Heart left ventricle (tissue), 16 donors: ENCODE results near the gene KLHL22. TPM values are rescaled to one million over a fixed set of nuclear protein-coding genes. Genes with fewer than 3 reads are reported as not detected.

Source experiments
- ATAC-seq, 4 donors: fragments of 200-7000 bp; cut with Tn5 transposase; one replicate each; pipeline ENCODE4 v1.9.1; 2020 to 2022; ENCODE audit warnings: moderate library complexity in 4 of 4, mild to moderate bottlenecking in 3 of 4, moderate number of reproducible peaks in 1 of 4
- DNase-seq, 5 donors: peaks; one replicate each; pipeline ENCODE4 v3.0.0-alpha.2; 2020
- H3K27ac ChIP-seq, 12 donors: fragments of 200-600 bp; sonication (generic) in 4 of 12; one replicate each; pipeline versions ENCODE4 v1.5.0 to v1.8.0; 2016 to 2022; ENCODE audit warnings: mild to moderate bottlenecking in 2 of 12
- H3K27me3 ChIP-seq, 9 donors: fragments of 200-600 bp; sonication (generic) in 2 of 9; one replicate each; pipeline versions ENCODE4 v1.5.1 to v1.8.0; 2016 to 2022; ENCODE audit warnings: mild to moderate bottlenecking in 3 of 9
- H3K36me3 ChIP-seq, 9 donors: fragments of 200-600 bp; sonication (generic) in 2 of 9; one replicate each; pipeline versions ENCODE4 v1.5.0 to v1.8.0; 2018 to 2022; ENCODE audit warnings: mild to moderate bottlenecking in 2 of 9
- H3K4me1 ChIP-seq, 12 donors: fragments of 200-600 bp; sonication (generic) in 4 of 12; one replicate each; pipeline versions ENCODE4 v1.5.0 to v1.8.0; 2016 to 2022; ENCODE audit warnings: mild to moderate bottlenecking in 3 of 12
- H3K4me3 ChIP-seq, 12 donors: fragments of 200-600 bp; sonication (generic) in 4 of 12; one replicate each; pipeline versions ENCODE4 v1.5.0 to v1.8.0; 2017 to 2022; ENCODE audit warnings: mild to moderate bottlenecking in 9 of 12, moderate library complexity in 4 of 12
- H3K9me3 ChIP-seq, 12 donors: fragments of 200-600 bp; sonication (generic) in 4 of 12; one replicate each; pipeline versions ENCODE4 v1.5.0 to v1.8.0; 2016 to 2022; ENCODE audit warnings: mild to moderate bottlenecking in 1 of 12
- POLR2A ChIP-seq, 2 donors: fragments of 450-650 bp; IDR thresholded peaks; one replicate each; pipeline ENCODE4 v1.6.1; 2017; ENCODE audit warnings: antibody characterized with exemption in 2 of 2, mild to moderate bottlenecking in 2 of 2, moderate library complexity in 2 of 2
- WGBS, 4 donors: extraction: QIAGEN DNeasy Blood & Tissue Kit in 2 of 4; methylation state at CpG; one replicate each; pipeline versions ENCODE4 v1.1.5 to v1.1.7; 2013 to 2018; 5-methylcytosine and 5-hydroxymethylcytosine counted together
- intact Hi-C, 10 donors: fragments of 100-400 bp; cut with DNase I; formaldehyde crosslinking; loops; one replicate each; pipeline versions ENCODE4 v1.11.1 to v1.14.2; 2022
- polyA plus RNA-seq, 2 donors: library from polyadenylated mRNA; stranded (reverse); fragments of 200-250 nt; gene quantifications; one replicate each; pipeline ENCODE4 v1.2.3, GENCODE V29; 2013
- total RNA-seq, 9 donors: library from RNA; depleted of rRNA in 2 of 9; stranded (reverse); fragments of >200 nt in 2 of 9; fragmentation: NEBNext Ultra II Directional in 3 of 9; extraction: Animal tissue kit (Norgen Biotek cat#: 25700) in 3 of 9; gene quantifications; one replicate each; pipeline versions ENCODE4 v1.1.0 to v1.2.4, GENCODE V29; 2016 to 2023
- TF ChIP-seq, protein P1 (sequence below), 12 donors: fragments of 200-600 bp; sonication (generic) in 4 of 12; IDR thresholded peaks; one replicate each; pipeline versions ENCODE4 v1.5.0 to v1.8.0; 2018 to 2022; ENCODE audit warnings: antibody characterized with exemption in 12 of 12, mild to moderate bottlenecking in 5 of 12
- donor health status: ischemic (EF 13 %, LVEDD 7.1; RV severe dilation, severe dysfunction).
- donor health status: healthy with polysubstance abuse.
- donor health status: DM: no; HTN: yes; CAD: no.
- donor health status: DM: no; HTN: no; CAD: no.
- donor health status: ischemic (EF 25% LVEDD 6.9; RV normal size, moderate dysfunction).
- donor health status: ischemic (EF 25% LVEDD 5.7; RV mildly dilated, moderate dysfunction).
- donor health status: healthy.
- donor health status: DM: yes; HTN: yes; CAD: no.
- donor health status: ischemic (EF 35%, LVEDD 5.7; RV mildly dilated, moderate dysfunction).
- donor health status: nonischemic (EF 11% LVEDD 7.7; RV severe dilation, severe dysfunction).
- donor health status: DM: yes; HTN: yes; CAD: no.
- donor health status: PGD.
- donor health status: ischemic (EF 29% LVEDD 5.4; RV normal size, mild dysfunction).
- donor health status: nonischemic (EF 23%, LVEDD 6.1; RV moderate dilation, normal function).

KLHL22 gene
- total and polyA plus RNA-seq, 11 donors = 10.2 to 23.6 (median 16.8) TPM

DNA sequence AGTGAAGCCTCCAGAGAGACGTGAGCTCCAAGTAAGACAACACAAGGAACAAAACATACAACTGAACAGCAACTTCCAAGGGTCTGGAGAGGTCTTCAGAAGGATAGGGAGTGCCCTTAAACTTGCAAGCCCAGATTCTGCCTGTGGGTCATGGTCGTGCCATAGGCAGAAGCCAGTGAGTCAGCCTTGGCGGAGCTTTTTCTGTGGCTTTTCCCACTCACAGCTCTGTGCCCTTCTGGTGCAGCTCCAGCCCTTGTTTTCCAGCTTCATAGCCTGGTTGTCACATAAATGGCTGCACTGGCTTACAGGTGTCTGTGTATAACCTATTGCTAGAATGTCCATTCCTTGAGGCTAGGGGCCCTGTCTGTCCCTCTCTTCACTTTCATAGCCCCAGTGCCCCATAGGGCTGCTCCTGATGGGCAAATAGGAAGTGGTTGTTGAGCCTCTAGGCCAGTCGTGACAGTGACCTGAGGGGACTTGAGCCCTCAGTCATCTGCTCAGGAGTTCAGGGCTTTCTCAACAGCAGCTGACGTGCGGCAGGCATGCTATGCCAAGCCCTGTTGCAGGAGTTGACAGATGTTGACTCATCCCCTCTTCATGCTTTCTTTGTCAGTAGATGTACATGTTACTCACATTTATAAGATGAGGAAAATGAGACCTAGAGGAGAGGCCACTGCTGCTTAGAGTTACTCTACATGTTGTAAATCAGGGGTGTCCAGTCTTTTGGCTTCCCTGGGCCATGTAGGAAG lies 19.2 kb upstream of the KLHL22 start:
- H3K36me3 ChIP-seq = peaks cover 0 to 46% (median 23%) of the 10 kb centered on the region in 9 donors
- H3K27ac ChIP-seq = no peak overlapping the region
- 73 to 79% (median 76%) methylated on average over 6 of the region's 6 CpGs for WGBS, 4 donors
- H3K9me3 ChIP-seq = no peaks in the 10 kb centered on the region
- no peaks in the 10 kb centered on the region for H3K27me3 ChIP-seq
- H3K4me1 ChIP-seq = peaks cover 0 to 77% (median 50%) of the 10 kb centered on the region in 12 donors
- no peak for DNase-seq
- intact Hi-C loops = loop anchor here in 4 of 10 donors (5.0 kb wide), 4 partner anchors 37 to 52 kb away; no protein-coding TSS in a partner anchor
- H3K4me3 ChIP-seq = no peak overlapping the region
- TF ChIP-seq POLR2A (IDR thresholded peaks at IDR 0.05) = no peak
- TF ChIP-seq, protein P1, sequence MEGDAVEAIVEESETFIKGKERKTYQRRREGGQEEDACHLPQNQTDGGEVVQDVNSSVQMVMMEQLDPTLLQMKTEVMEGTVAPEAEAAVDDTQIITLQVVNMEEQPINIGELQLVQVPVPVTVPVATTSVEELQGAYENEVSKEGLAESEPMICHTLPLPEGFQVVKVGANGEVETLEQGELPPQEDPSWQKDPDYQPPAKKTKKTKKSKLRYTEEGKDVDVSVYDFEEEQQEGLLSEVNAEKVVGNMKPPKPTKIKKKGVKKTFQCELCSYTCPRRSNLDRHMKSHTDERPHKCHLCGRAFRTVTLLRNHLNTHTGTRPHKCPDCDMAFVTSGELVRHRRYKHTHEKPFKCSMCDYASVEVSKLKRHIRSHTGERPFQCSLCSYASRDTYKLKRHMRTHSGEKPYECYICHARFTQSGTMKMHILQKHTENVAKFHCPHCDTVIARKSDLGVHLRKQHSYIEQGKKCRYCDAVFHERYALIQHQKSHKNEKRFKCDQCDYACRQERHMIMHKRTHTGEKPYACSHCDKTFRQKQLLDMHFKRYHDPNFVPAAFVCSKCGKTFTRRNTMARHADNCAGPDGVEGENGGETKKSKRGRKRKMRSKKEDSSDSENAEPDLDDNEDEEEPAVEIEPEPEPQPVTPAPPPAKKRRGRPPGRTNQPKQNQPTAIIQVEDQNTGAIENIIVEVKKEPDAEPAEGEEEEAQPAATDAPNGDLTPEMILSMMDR (IDR thresholded peaks at IDR 0.05) = no peak
- ATAC-seq = peak in 1 of 4 donors; percentile 49

DNA sequence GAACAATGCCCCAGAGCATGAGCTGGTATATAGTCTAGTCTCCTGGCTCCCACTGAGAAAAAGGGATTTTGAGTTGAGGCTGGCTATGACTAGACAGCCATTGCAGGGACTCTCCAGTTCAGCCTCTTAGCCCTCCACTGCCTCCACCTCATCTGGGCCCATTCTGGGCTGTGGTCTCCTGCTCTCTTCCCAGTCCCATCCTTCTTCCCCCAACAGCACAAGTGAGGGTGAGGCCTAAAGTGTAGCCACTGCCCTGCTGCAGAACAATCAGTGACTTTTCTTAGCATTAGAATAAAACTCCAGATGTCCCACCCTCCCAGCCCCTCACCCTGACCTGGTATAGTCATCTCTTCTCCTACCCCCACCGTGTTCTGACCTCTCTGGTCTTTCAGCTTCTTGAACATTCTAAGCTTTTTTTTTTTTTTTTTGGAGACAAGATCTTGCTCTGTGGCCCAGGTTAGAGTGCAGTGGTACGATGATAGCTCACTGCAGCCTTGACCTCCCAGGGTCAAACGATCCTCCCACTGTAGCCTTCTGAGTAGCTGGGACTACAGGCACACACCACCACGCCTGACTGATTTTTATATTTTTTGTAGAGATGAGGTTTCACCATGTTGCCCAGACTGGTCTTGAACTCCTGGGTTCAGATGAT lies 16.1 kb upstream of the KLHL22 start:
- WGBS, 4 donors = 59 to 79% (median 70%) methylated on average over 4 of the region's 4 CpGs
- H3K36me3 ChIP-seq = peaks cover 0 to 25% (median 12%) of the 10 kb centered on the region in 9 donors
- peak overlapping the region in 2 of 12 donors; percentile 94 to 95 for H3K27ac ChIP-seq
- H3K4me1 ChIP-seq = peaks cover 0 to 70% (median 53%) of the 10 kb centered on the region in 12 donors
- DNase-seq = no peak
- no peak overlapping the region for H3K4me3 ChIP-seq
- no peak for ATAC-seq
- no peaks in the 10 kb centered on the region for H3K27me3 ChIP-seq
- no peaks in the 10 kb centered on the region for H3K9me3 ChIP-seq
- TF ChIP-seq POLR2A (IDR thresholded peaks at IDR 0.05) = no peak
- TF ChIP-seq, protein P1 (IDR thresholded peaks at IDR 0.05) = no peak
- intact Hi-C loops = loop anchor here in 5 of 10 donors (2.0 to 5.0 kb wide), 5 partner anchors 39 to 56 kb away; no protein-coding TSS in a partner anchor

DNA sequence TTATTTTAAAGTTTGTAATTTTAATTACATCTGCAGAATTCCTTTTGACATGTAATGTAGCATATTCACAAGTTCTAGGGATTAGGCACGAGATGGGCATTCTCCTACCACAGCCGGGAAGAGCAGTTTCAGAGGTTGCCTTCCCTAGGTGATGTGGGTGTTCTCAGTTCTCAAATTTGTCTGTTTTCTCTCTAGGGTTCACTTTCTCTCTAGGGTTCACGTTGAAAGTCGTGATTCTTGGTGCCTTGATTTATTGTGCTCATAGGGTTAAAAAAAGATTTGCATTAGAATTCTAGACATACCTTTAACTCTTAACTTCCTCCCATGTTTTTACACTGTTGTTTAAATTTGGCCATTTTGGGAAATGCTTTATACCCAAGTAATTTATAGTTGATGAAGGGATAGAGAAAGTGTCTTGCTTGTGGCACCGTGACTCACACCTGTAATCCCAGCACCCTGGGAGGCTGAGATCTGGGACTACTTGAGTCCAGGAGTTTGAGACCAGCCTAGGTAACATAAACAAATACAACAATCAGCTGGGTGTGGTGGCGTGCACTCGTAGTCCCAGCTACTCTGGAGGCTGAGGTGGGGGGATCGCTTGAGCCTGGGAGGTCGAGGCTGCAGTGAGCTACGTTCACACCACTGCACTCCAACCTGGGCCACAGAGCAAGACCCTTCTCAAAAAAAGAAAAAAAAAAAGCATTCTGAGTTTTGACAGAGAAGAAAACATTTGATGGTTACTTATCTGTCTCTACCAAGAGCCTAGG lies 15.4 kb upstream of the KLHL22 start:
- TF ChIP-seq POLR2A (IDR thresholded peaks at IDR 0.05) = no peak
- TF ChIP-seq, protein P1 (IDR thresholded peaks at IDR 0.05) = no peak
- no peak for ATAC-seq
- intact Hi-C loops = loop anchor here in 5 of 10 donors (2.0 to 5.0 kb wide), 5 partner anchors 40 to 56 kb away; no protein-coding TSS in a partner anchor
- DNase-seq = no peak
- no peaks in the 10 kb centered on the region for H3K27me3 ChIP-seq
- 73 to 83% (median 79%) methylated on average over 10 of the region's 10 CpGs for WGBS, 4 donors
- peaks cover 0 to 69% (median 53%) of the 10 kb centered on the region in 12 donors for H3K4me1 ChIP-seq
- H3K36me3 ChIP-seq = peaks cover 0 to 25% (median 12%) of the 10 kb centered on the region in 9 donors
- no peak overlapping the region for H3K4me3 ChIP-seq
- peak overlapping the region in 5 of 12 donors; percentile 24 to 95 (median 94) for H3K27ac ChIP-seq
- no peaks in the 10 kb centered on the region for H3K9me3 ChIP-seq
